HepG2 (cell line): ENCODE measurements around the gene SLC6A6. TPM values are rescaled to one million over a fixed set of nuclear protein-coding genes. Genes with fewer than 3 reads are reported as not detected.

Source experiments
- CTCF ChIP-seq: sonication (generic); formaldehyde crosslinking; IDR thresholded peaks from 2 replicates; pipeline ENCODE4 v1.5.0; 2020; ENCODE audit warnings: mild to moderate bottlenecking, missing genetic modification reagents, moderate library complexity
- FOXA1 ChIP-seq, 2 experiments: fragments of 450-650 bp in 1 of 2; sonication (generic) in 1 of 2; formaldehyde crosslinking in 1 of 2; IDR thresholded peaks; 2 replicates each; pipeline versions ENCODE4 v1.4.0 to v1.6.1; 2016 to 2020; ENCODE audit warnings: missing genetic modification reagents in 1 of 2
- FOXP1 ChIP-seq, 2 experiments: fragments of 450-650 bp in 1 of 2; IDR thresholded peaks; 2 replicates each; pipeline ENCODE4 v1.6.1; 2017 to 2018; ENCODE audit warnings: antibody characterized with exemption in 1 of 2
- GRHL1 ChIP-seq: sonication (generic); formaldehyde crosslinking; conservative IDR thresholded peaks from 2 replicates; pipeline ENCODE4 v1.8.0; 2022; ENCODE audit warnings: missing genetic modification reagents
- HDAC6 ChIP-seq: fragments of 200-600 bp; sonication (generic); IDR thresholded peaks from 2 replicates; pipeline ENCODE4 v1.7.0; 2017; ENCODE audit warnings: mild to moderate bottlenecking, antibody characterized with exemption, low read length, low read depth
- POGZ ChIP-seq: sonication (generic); formaldehyde crosslinking; IDR thresholded peaks from 2 replicates; pipeline ENCODE4 v1.4.0; 2020; ENCODE audit warnings: mild to moderate bottlenecking, missing genetic modification reagents
- RBM22 ChIP-seq: fragments of 200-400 bp; formaldehyde crosslinking; optimal IDR thresholded peaks from 2 replicates; pipeline ENCODE3; 2017; ENCODE audit warnings: mild to moderate bottlenecking, low read length, moderate library complexity
- SATB2 ChIP-seq: sonication (generic); formaldehyde crosslinking; IDR thresholded peaks from 2 replicates; pipeline ENCODE4 v1.5.0; 2020; ENCODE audit warnings: missing genetic modification reagents
- SRSF9 ChIP-seq: fragments of 200-400 bp; formaldehyde crosslinking; IDR thresholded peaks from 2 replicates; pipeline ENCODE4 v1.6.1; 2018; ENCODE audit warnings: borderline replicate concordance, mild to moderate bottlenecking, low read depth, low read length; ENCODE audit not compliant: insufficient read depth, poor library complexity, severe bottlenecking
- TBX3 ChIP-seq: fragments of 450-650 bp; IDR thresholded peaks from 2 replicates; pipeline ENCODE4 v1.6.1; 2017; ENCODE audit warnings: antibody characterized with exemption, mild to moderate bottlenecking, inconsistent platforms, borderline replicate concordance
- ZBED4 ChIP-seq: sonication (generic); formaldehyde crosslinking; IDR thresholded peaks from 2 replicates; pipeline ENCODE4 v1.4.0; 2020; ENCODE audit warnings: missing genetic modification reagents, borderline replicate concordance
- ZNF496 ChIP-seq: sonication (generic); formaldehyde crosslinking; IDR thresholded peaks from 2 replicates; pipeline ENCODE4 v1.8.1; 2023; ENCODE audit warnings: mild to moderate bottlenecking, moderate library complexity, missing genetic modification reagents; ENCODE audit not compliant: insufficient replicate concordance
- ZNF574 ChIP-seq: sonication (generic); formaldehyde crosslinking; IDR thresholded peaks from 2 replicates; pipeline ENCODE4 v1.4.0; 2020; ENCODE audit warnings: missing genetic modification reagents
- ZNF607 ChIP-seq: sonication (generic); formaldehyde crosslinking; IDR thresholded peaks from 2 replicates; pipeline ENCODE4 v1.5.1; 2020; ENCODE audit warnings: missing genetic modification reagents, mild to moderate bottlenecking, borderline replicate concordance
- polyA plus RNA-seq, 8 experiments: library from polyadenylated mRNA; depleted of rRNA in 3 of 8; stranded (reverse) in 7 of 8; unstranded in 1 of 8; fragments of >200 nt; fragmentation: Illumina TruSeq in 4 of 8; extraction: Trizol in 4 of 8; gene quantifications; 2 replicates each; pipeline versions ENCODE4 v1.2.1 to v1.2.3, GENCODE V29; 2011 to 2016; ENCODE audit warnings: low read depth in 4 of 8, missing spikeins in 1 of 8, mixed read lengths in 1 of 8; ENCODE audit not compliant: insufficient read depth in 1 of 8
- total RNA-seq, 5 experiments: library from RNA; depleted of rRNA; stranded (reverse); fragments of >200 nt; fragmentation: Illumina TruSeq; extraction: Trizol; gene quantifications; 2 replicates each; pipeline ENCODE4 v1.2.3, GENCODE V29; 2016; ENCODE audit warnings: low read depth in 1 of 5

Gene SLC6A6
- total and polyA plus RNA-seq, 2 of the 13 experiments (the other 11 are each of a cell fraction or from before 2014, with no cell fraction given), result 14.1 to 20.7 TPM

- no peak for TF ChIP-seq GRHL1 (CRISPR knock-in tag)
- TF ChIP-seq ZNF607 (CRISPR knock-in tag), result no peak
- TF ChIP-seq POGZ (CRISPR knock-in tag), result no peak
- no peak for TF ChIP-seq FOXA1 (IDR thresholded peaks at IDR 0.05)
- peak; percentile 78 for TF ChIP-seq FOXA1 (CRISPR knock-in tag; IDR thresholded peaks at IDR 0.05)
- TF ChIP-seq RBM22, result peak; percentile 28
- TF ChIP-seq ZBED4 (CRISPR knock-in tag), result no peak; the same call in 1 of the 2 replicates
- TF ChIP-seq ZNF496, result no peak
- TF ChIP-seq ZNF574, result no peak
- no peak for TF ChIP-seq HDAC6
- no peak for TF ChIP-seq SATB2
- TF ChIP-seq CTCF (CRISPR knock-in tag), result no peak
- TF ChIP-seq FOXP1 (IDR thresholded peaks at IDR 0.05), result no peak
- TF ChIP-seq FOXP1 (CRISPR knock-in tag; IDR thresholded peaks at IDR 0.05), result peak; percentile 81
- no peak for TF ChIP-seq SRSF9
- no peak for TF ChIP-seq TBX3
These were observed 16.2 kb downstream of the SLC6A6 start (continued) for GRCh38 chr3:14418296-14419250.
